SK-N-SH treated with all-trans-retinoic acid at 6 μM for 48 hours (cell line): Measurements from ENCODE around the gene IFNA4.
"Not testable (repeated sequence)": the region's sequence is repeated elsewhere in the genome, so short reads cannot be mapped to it uniquely, and the experiment has no call there.

Experiments
- ARNTL ChIP-seq: fragments of 450-650 bp; formaldehyde crosslinking; IDR thresholded peaks from 2 replicates; pipeline ENCODE4 v1.5.0; 2020; ENCODE audit warnings: low read depth, mild to moderate bottlenecking, moderate library complexity, borderline replicate concordance
- CSRNP3 ChIP-seq: fragments of 250-450 bp; sonication (Bioruptor Pico); IDR thresholded peaks from 2 replicates; pipeline ENCODE4 v1.5.1; 2021; ENCODE audit warnings: mild to moderate bottlenecking, moderate library complexity
- POU6F1 ChIP-seq: fragments of 250-450 bp; sonication (Bioruptor Pico); IDR thresholded peaks from 2 replicates; pipeline ENCODE4 v1.8.0; 2021; ENCODE audit warnings: low read depth, mild to moderate bottlenecking, moderate library complexity, borderline replicate concordance
- RARB ChIP-seq: fragments of 250-450 bp; sonication (Bioruptor Pico); IDR thresholded peaks from 2 replicates; pipeline ENCODE4 v1.8.0; 2021; ENCODE audit warnings: mild to moderate bottlenecking, moderate library complexity
- TOX ChIP-seq: fragments of 250-450 bp; sonication (Bioruptor Pico); IDR thresholded peaks from 2 replicates; pipeline ENCODE4 v1.8.0; 2021; ENCODE audit warnings: mild to moderate bottlenecking, moderate library complexity, borderline replicate concordance

- TF ChIP-seq CSRNP3; RARB (CRISPR knock-in tag); POU6F1; TOX (CRISPR knock-in tag); ARNTL (CRISPR knock-in tag): not testable (repeated sequence)
These were observed 24.8 kb upstream of the IFNA4 start for GRCh38 chr9:21212160-21212559.
